Prostate gland (tissue), 2 donors: ENCODE data around the gene SPDYE6.

ENCODE experiments used
- POLR2A ChIP-seq: fragments of 450-650 bp; IDR thresholded peaks from one replicate; pipeline ENCODE4 v1.6.1; 2016; ENCODE audit warnings: antibody characterized with exemption, mild to moderate bottlenecking
- TF ChIP-seq, protein P1 (sequence below), 4 experiments: fragments of 200-600 bp in 2 of 4; fragments of 450-650 bp in 2 of 4; sonication (generic) in 2 of 4; IDR thresholded peaks; 1 replicate in 3 of 4; 2 replicates in 1 of 4; pipeline ENCODE4 v1.5.1; 2016 to 2019; ENCODE audit warnings: antibody characterized with exemption in 4 of 4, mild to moderate bottlenecking in 2 of 4, moderate library complexity in 2 of 4

DNA sequence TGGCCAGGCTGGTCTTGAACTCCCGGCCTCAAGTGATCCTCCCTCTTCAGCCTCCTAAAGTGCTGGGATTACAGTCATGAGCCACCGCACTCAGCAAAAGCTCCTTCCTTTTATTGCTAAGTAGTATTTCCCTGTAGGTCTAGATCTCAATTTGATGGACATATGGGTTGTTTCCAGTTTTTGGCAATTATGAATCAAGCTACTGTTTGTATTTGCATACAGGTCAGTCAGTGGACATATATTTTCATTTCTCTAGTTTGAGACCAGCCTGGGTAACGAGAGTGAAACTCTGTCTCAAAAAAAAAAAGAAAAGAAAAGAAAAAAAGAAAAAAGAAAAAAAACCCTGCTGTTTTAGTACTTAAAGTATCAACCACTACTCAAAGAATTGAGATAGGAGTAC is 33.6 kb upstream of the SPDYE6 start:
- TF ChIP-seq, protein P1, sequence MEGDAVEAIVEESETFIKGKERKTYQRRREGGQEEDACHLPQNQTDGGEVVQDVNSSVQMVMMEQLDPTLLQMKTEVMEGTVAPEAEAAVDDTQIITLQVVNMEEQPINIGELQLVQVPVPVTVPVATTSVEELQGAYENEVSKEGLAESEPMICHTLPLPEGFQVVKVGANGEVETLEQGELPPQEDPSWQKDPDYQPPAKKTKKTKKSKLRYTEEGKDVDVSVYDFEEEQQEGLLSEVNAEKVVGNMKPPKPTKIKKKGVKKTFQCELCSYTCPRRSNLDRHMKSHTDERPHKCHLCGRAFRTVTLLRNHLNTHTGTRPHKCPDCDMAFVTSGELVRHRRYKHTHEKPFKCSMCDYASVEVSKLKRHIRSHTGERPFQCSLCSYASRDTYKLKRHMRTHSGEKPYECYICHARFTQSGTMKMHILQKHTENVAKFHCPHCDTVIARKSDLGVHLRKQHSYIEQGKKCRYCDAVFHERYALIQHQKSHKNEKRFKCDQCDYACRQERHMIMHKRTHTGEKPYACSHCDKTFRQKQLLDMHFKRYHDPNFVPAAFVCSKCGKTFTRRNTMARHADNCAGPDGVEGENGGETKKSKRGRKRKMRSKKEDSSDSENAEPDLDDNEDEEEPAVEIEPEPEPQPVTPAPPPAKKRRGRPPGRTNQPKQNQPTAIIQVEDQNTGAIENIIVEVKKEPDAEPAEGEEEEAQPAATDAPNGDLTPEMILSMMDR (IDR thresholded peaks at IDR 0.05): no peak
- TF ChIP-seq POLR2A: no peak
